Fibroblast of lung (primary cell): ENCODE data around the gene ADGRD1. TPM values are rescaled to one million over a fixed set of nuclear protein-coding genes. Genes with fewer than 3 reads are reported as not detected.

Experiments used
- DNase-seq, 2 donors: peaks; one replicate each; pipeline versions ENCODE4 v3.0.0 to v3.0.0-alpha.2; 2010; ENCODE audit warnings: low read depth in 2 of 2
- H2AFZ ChIP-seq: 2 replicates; pipeline ENCODE4 v1.5.1; 2012; ENCODE audit warnings: low read length, control low read depth, inconsistent platforms
- H3K27ac ChIP-seq: 2 replicates; pipeline ENCODE4 v1.5.1; 2011; ENCODE audit warnings: low read length, control low read depth; ENCODE audit not compliant: insufficient read depth
- H3K27me3 ChIP-seq: 2 replicates; pipeline ENCODE4 v1.5.1; 2011; ENCODE audit warnings: mild to moderate bottlenecking, low read length; ENCODE audit not compliant: control insufficient read depth, insufficient read depth
- H3K36me3 ChIP-seq: 2 replicates; pipeline ENCODE4 v1.5.1; 2011; ENCODE audit warnings: low read length; ENCODE audit not compliant: control insufficient read depth, insufficient read depth
- H3K4me1 ChIP-seq: 2 replicates; pipeline ENCODE4 v1.5.1; 2011; ENCODE audit warnings: low read length; ENCODE audit not compliant: control insufficient read depth, insufficient read depth; ENCODE audit errors: extremely low read depth
- H3K4me2 ChIP-seq: 2 replicates; pipeline ENCODE4 v1.5.1; 2011; ENCODE audit warnings: low read length, control low read depth; ENCODE audit not compliant: insufficient read depth; ENCODE audit errors: extremely low read depth
- H3K4me3 ChIP-seq, 4 experiments: fragments of 200-600 bp in 1 of 4; sonication (generic) in 1 of 4; replicated peaks in 1 of 4; 2 replicates each; pipeline ENCODE4 v1.5.1; 2011 to 2016; ENCODE audit warnings: low read length in 4 of 4, low read depth in 3 of 4, mild to moderate bottlenecking in 3 of 4, control low read depth in 2 of 4, inconsistent platforms in 1 of 4, mixed read lengths in 1 of 4; ENCODE audit not compliant: insufficient read depth in 1 of 4; ENCODE audit errors: control extremely low read depth in 1 of 4
- H3K79me2 ChIP-seq: 2 replicates; pipeline ENCODE4 v1.5.1; 2012; ENCODE audit warnings: mild to moderate bottlenecking, low read length, inconsistent platforms; ENCODE audit not compliant: control insufficient read depth, insufficient read depth
- H3K9ac ChIP-seq: 2 replicates; pipeline ENCODE4 v1.5.1; 2011; ENCODE audit warnings: mild to moderate bottlenecking, low read length, control low read depth; ENCODE audit not compliant: insufficient read depth
- H3K9me3 ChIP-seq: 2 replicates; pipeline ENCODE4 v1.5.1; 2012; ENCODE audit warnings: low read depth, low read length; ENCODE audit not compliant: control insufficient read depth, insufficient read depth
- H4K20me1 ChIP-seq: 2 replicates; pipeline ENCODE4 v1.5.1; 2011; ENCODE audit warnings: low read length; ENCODE audit not compliant: control insufficient read depth, insufficient read depth; ENCODE audit errors: extremely low read depth
- CTCF ChIP-seq, 2 donors: IDR thresholded peaks in 1 of 2; conservative IDR thresholded peaks in 1 of 2; 1 replicate in 1 of 2; 2 replicates in 1 of 2; pipeline ENCODE4 v1.5.1; 2011 to 2012; ENCODE audit warnings: low read length in 2 of 2, control low read depth in 1 of 2, inconsistent platforms in 1 of 2, low read depth in 1 of 2, mild to moderate bottlenecking in 1 of 2
- EZH2 ChIP-seq: IDR thresholded peaks from 2 replicates; pipeline ENCODE4 v1.5.1; 2012; ENCODE audit warnings: low read length, control low read depth, mild to moderate bottlenecking; ENCODE audit errors: missing control alignments
- polyA plus RNA-seq, 2 donors: library from polyadenylated mRNA; depleted of rRNA in 1 of 2; stranded (reverse) in 1 of 2; unstranded in 1 of 2; fragments of >200 nt; gene quantifications; 2 replicates each; pipeline ENCODE4 v1.2.1, GENCODE V29; 2011 to 2012; ENCODE audit warnings: missing spikeins in 1 of 2
- total RNA-seq: library from RNA; depleted of rRNA; stranded (reverse); fragments of >200 nt; gene quantifications from 2 replicates; pipeline ENCODE4 v1.2.1, GENCODE V29; 2014

ADGRD1 gene
- total and polyA plus RNA-seq, 2 donors (not counting 1 experiment from before 2014, with no cell fraction given), result 7.3 to 11.6 TPM

- Histone ChIP-seq H3K27ac (no peak overlapping the region), H3K79me2 (no peaks in the 10 kb centered on the region), H3K4me1 (no peaks in the 10 kb centered on the region), H3K4me3 (no peak overlapping the region), H3K27me3 (no peaks in the 10 kb centered on the region), H3K9ac (no peak overlapping the region), H3K4me2 (no peak overlapping the region), H4K20me1 (no peaks in the 10 kb centered on the region), H2AFZ (no peak overlapping the region), H3K36me3 (no peaks in the 10 kb centered on the region), H3K9me3 (no peaks in the 10 kb centered on the region)
- no peak for DNase-seq
- TF ChIP-seq CTCF (conservative IDR thresholded peaks at IDR 0.05 in 1 of 2, IDR thresholded peaks at IDR 0.05 in 1 of 2; ENCODE audit: low read depth in 1 of 2, low read length in 2 of 2) (no peak), EZH2 (no peak)
Observed at GRCh38 chr12:131176926-131177325, 223.2 kb downstream of the ADGRD1 start.

DNA sequence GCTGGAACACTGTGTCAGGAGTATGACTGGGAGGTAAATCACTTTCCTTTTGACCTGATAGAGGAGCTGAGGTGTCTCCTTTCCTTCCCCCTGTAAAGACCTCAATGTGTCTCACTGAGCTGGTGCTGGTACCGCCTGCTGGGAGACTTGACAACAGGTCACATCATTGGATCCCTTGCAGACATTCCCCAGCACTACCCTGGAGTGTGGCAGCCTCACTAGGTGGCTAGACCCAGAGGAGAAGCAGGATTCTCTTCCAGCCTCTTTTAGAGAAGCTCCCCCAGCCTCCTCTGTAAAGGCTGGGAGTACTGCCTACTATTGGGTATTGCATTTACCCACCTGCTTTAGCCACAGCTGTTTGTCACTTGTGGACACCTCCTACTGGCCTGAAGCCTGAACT is 223.9 kb downstream of the ADGRD1 start:
- DNase-seq, result no peak
- Histone ChIP-seq H3K4me3 (no peak overlapping the region), H3K4me2 (no peak overlapping the region), H2AFZ (no peak overlapping the region), H3K36me3 (no peaks in the 10 kb centered on the region), H3K27me3 (no peaks in the 10 kb centered on the region), H3K9me3 (no peaks in the 10 kb centered on the region), H3K4me1 (no peaks in the 10 kb centered on the region), H3K9ac (no peak overlapping the region), H4K20me1 (no peaks in the 10 kb centered on the region), H3K27ac (no peak overlapping the region), H3K79me2 (no peaks in the 10 kb centered on the region)
- no peak for TF ChIP-seq EZH2
- TF ChIP-seq CTCF (conservative IDR thresholded peaks at IDR 0.05 in 1 of 2, IDR thresholded peaks at IDR 0.05 in 1 of 2; ENCODE audit: low read depth in 1 of 2, low read length in 2 of 2), result no peak

DNA sequence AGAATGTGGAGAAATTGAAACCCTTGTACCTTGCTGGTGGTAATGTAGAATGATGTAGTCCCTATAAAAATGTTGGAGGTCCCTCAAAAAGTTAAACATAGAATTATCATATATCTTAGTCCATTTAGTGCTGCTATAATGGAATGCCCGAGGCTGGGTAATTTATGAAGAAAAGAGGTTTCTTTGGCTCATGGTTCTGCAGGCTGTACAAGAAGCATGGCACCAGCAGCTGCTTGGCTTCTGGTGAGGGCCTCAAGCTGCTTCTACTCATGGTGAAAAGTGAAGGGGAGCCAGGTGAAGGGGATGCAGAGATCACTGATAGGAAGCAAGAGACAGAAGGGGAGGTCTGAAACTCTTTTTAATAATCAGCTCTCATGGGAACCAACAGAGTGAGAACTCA is 233.9 kb downstream of the ADGRD1 start:
- Histone ChIP-seq H3K4me3 (no peak overlapping the region), H3K9ac (no peak overlapping the region), H3K27ac (no peak overlapping the region), H3K36me3 (no peaks in the 10 kb centered on the region), H2AFZ (no peak overlapping the region), H3K79me2 (no peaks in the 10 kb centered on the region), H3K4me1 (no peaks in the 10 kb centered on the region), H3K9me3 (no peaks in the 10 kb centered on the region), H3K4me2 (no peak overlapping the region), H4K20me1 (no peaks in the 10 kb centered on the region), H3K27me3 (no peaks in the 10 kb centered on the region)
- no peak for TF ChIP-seq EZH2
- no peak for TF ChIP-seq CTCF (conservative IDR thresholded peaks at IDR 0.05 in 1 of 2, IDR thresholded peaks at IDR 0.05 in 1 of 2; ENCODE audit: low read depth in 1 of 2, low read length in 2 of 2)
- no peak for DNase-seq
